ENCODE measurements around the gene S100A12.
"Not testable (repeated sequence)": the region's sequence is repeated elsewhere in the genome, so short reads cannot be mapped to it uniquely, and the experiment has no call there.

GRCh38 chr1:153413961-153414360, 38.5 kb upstream of the S100A12 start:
- TF ChIP-seq CTCF, POLR2A (IDR thresholded peaks at IDR 0.05): not testable (repeated sequence)
